GDM1 (cell line): ENCODE measurements around the gene PADI1.

Source experiments
- DNase-seq: peaks from one replicate; lab custom pipeline; 2025; lab: John Stamatoyannopoulos, UW

Gene PADI1

GRCh38 chr1:17214876-17215544, 10.1 kb downstream of the PADI1 start:
- no peak for DNase-seq

- DNase-seq, result no peak
These were observed 10.6 kb downstream of the PADI1 start for GRCh38 chr1:17215545-17215890.

GRCh38 chr1:17216078-17216477, 11.2 kb downstream of the PADI1 start:
- DNase-seq, result no peak

GRCh38 chr1:17217607-17218006, 12.7 kb downstream of the PADI1 start:
- DNase-seq, result no peak

- DNase-seq, result no peak
These were observed 14.0 kb downstream of the PADI1 start for GRCh38 chr1:17218939-17219338.

GRCh38 chr1:17220287-17220686, 15.4 kb downstream of the PADI1 start:
- DNase-seq, result no peak

GRCh38 chr1:17222557-17222956, 17.6 kb downstream of the PADI1 start:
- DNase-seq, result no peak

GRCh38 chr1:17224434-17224833, 19.5 kb downstream of the PADI1 start:
- DNase-seq, result no peak

- DNase-seq, result no peak
These were observed 20.2 kb downstream of the PADI1 start for GRCh38 chr1:17225140-17225539.

GRCh38 chr1:17227358-17227915, 22.5 kb downstream of the PADI1 start:
- DNase-seq, result no peak

GRCh38 chr1:17228619-17229018, 23.7 kb downstream of the PADI1 start:
- DNase-seq, result no peak

GRCh38 chr1:17229379-17229778, 24.5 kb downstream of the PADI1 start:
- DNase-seq, result no peak

- no peak for DNase-seq
These were observed 25.2 kb downstream of the PADI1 start for GRCh38 chr1:17230106-17230505.

GRCh38 chr1:17230671-17231310, 25.9 kb downstream of the PADI1 start:
- no peak for DNase-seq

GRCh38 chr1:17232759-17233661, 28.1 kb downstream of the PADI1 start:
- no peak for DNase-seq

GRCh38 chr1:17233675-17234320, 28.9 kb downstream of the PADI1 start:
- no peak for DNase-seq

GRCh38 chr1:17234405-17234804, 29.5 kb downstream of the PADI1 start:
- DNase-seq, result no peak

- no peak for DNase-seq
These were observed 30.4 kb downstream of the PADI1 start for GRCh38 chr1:17235135-17235885.

GRCh38 chr1:17236779-17237560, 32.0 kb downstream of the PADI1 start:
- DNase-seq, result peak; percentile 71

- no peak for DNase-seq
These were observed 32.6 kb downstream of the PADI1 start for GRCh38 chr1:17237561-17237903.

GRCh38 chr1:17239420-17239819, 34.5 kb downstream of the PADI1 start:
- DNase-seq, result peak; percentile 79
